SK-N-SH treated with all-trans-retinoic acid at 6 μM for 48 hours (cell line): ENCODE results near the gene TMBIM4.

ENCODE experiments used
- ZFP3 ChIP-seq: fragments of 250-450 bp; sonication (Bioruptor Pico); IDR thresholded peaks from 2 replicates; pipeline ENCODE4 v1.5.0; 2020; ENCODE audit warnings: mild to moderate bottlenecking, moderate library complexity
- ZNF565 ChIP-seq: fragments of 450-650 bp; formaldehyde crosslinking; conservative IDR thresholded peaks from 2 replicates; pipeline ENCODE4 v1.5.0; 2020; ENCODE audit warnings: low read depth, mild to moderate bottlenecking, moderate library complexity

DNA sequence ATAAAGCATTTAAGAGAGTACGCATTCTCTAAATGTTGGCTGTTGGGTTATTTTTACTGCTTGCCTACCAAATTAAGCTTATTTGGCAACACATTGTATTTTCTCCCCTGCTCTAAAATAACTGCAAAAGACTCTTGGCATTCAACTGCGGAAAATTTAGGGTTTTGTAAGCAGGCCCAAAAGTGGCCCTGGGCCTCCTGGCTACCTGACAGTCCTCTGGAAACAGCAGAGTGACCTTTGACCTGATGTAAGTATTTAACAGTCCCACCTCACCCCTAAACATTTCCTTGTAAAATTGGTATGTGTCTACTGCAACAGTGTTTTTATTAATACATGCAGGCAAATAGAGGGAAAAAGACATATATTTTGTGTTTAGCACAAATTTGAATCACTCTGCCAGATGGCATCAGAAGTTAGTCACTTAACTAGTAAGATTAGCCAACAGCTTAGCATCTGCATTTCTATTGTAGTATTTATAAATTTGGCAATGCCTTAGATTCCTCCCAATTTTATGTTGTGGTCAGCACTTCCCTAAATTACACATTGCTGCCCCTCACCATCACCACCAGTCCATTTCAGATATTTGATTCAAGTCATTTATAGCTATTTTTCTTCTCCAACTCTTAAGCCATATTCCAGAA, 50.4 kb downstream of the TMBIM4 start:
- TF ChIP-seq ZFP3 (CRISPR knock-in tag) (no peak), ZNF565 (CRISPR knock-in tag) (no peak)
